A549 (cell line): ENCODE data around the gene MED27. TPM values are rescaled to one million over a fixed set of nuclear protein-coding genes. Genes with fewer than 3 reads are reported as not detected.

Source experiments
- ATAC-seq, 2 experiments: fragments of 200-7000 bp in 1 of 2; fragments of >200 bp in 1 of 2; cut with Nextera tagmentation in 1 of 2; cut with Tn5 transposase in 1 of 2; 3 replicates each; pipeline versions ENCODE4 v1.8.0 to v1.9.1; 2018 to 2020; ENCODE audit warnings: mild to moderate bottlenecking in 1 of 2, moderate library complexity in 1 of 2
- CTCF ChIA-PET: fragments of 300-600 bp; sonication (Branson Sonifier 250); formaldehyde crosslinking; extraction: SDS; loops from one replicate; lab custom pipeline; 2021; ENCODE audit warnings: antibody characterized with exemption, inconsistent platforms; lab: Yijun Ruan, JAX
- POLR2A ChIA-PET: fragments of 350-600 bp; formaldehyde crosslinking; extraction: SDS; loops from one replicate; lab custom pipeline; 2021; ENCODE audit warnings: antibody characterized with exemption, inconsistent platforms; lab: Yijun Ruan, JAX
- DNase-seq, 2 experiments: peaks; one replicate each; pipeline versions ENCODE4 v3.0.0 to v3.0.0-alpha.2; 2011 to 2016; ENCODE audit warnings: low read depth in 1 of 2, low spot score in 1 of 2
- FAIRE-seq: peaks from 2 replicates; lab custom pipeline; 2011; peaks lifted over from hg19 to GRCh38; lab: Jason Lieb, UNC
- H3K27ac ChIP-seq, 2 experiments: fragments of >200 bp; sonication (Bioruptor Twin); formaldehyde crosslinking; 3 replicates each; pipeline ENCODE4 v1.5.1; 2016 to 2017
- H3K4me1 ChIP-seq: fragments of >200 bp; sonication (Bioruptor Twin); formaldehyde crosslinking; 3 replicates; pipeline ENCODE4 v1.6.1; 2016
- H3K4me2 ChIP-seq: fragments of >200 bp; sonication (Bioruptor Twin); formaldehyde crosslinking; 3 replicates; pipeline ENCODE4 v1.6.1; 2016
- H3K4me3 ChIP-seq: fragments of >200 bp; sonication (Bioruptor Twin); formaldehyde crosslinking; 3 replicates; pipeline ENCODE4 v1.5.1; 2016
- H3K9me3 ChIP-seq: fragments of >200 bp; sonication (Bioruptor Twin); formaldehyde crosslinking; 3 replicates; pipeline ENCODE4 v1.6.1; 2016
- BHLHE40 ChIP-seq: IDR thresholded peaks from 2 replicates; pipeline ENCODE4 v1.6.1; 2012; ENCODE audit warnings: low read depth, low read length, inconsistent platforms
- CTCF ChIP-seq: fragments of >200 bp; sonication (Bioruptor Twin); formaldehyde crosslinking; IDR thresholded peaks from 3 replicates; pipeline ENCODE4 v1.5.1; 2016
- EHF ChIP-seq: fragments of 250-450 bp; sonication (Bioruptor Pico); IDR thresholded peaks from 2 replicates; pipeline ENCODE4 v1.5.0; 2020; ENCODE audit warnings: mild to moderate bottlenecking
- HDAC2 ChIP-seq: fragments of 200-600 bp; sonication (generic); IDR thresholded peaks from 2 replicates; pipeline ENCODE4 v1.6.1; 2016
- HOXB5 ChIP-seq: fragments of 250-450 bp; sonication (Bioruptor Pico); IDR thresholded peaks from 2 replicates; pipeline ENCODE4 v1.5.0; 2020; ENCODE audit warnings: mild to moderate bottlenecking, moderate library complexity
- MAFK ChIP-seq: fragments of 450-650 bp; IDR thresholded peaks from 2 replicates; pipeline ENCODE4 v1.6.1; 2014; ENCODE audit not compliant: partially characterized antibody
- PHF8 ChIP-seq: fragments of 200-600 bp; sonication (generic); IDR thresholded peaks from 2 replicates; pipeline ENCODE4 v1.6.1; 2016; ENCODE audit warnings: low read depth, mild to moderate bottlenecking, antibody characterized with exemption, moderate library complexity, borderline replicate concordance
- REST ChIP-seq: fragments of 200-600 bp; sonication (generic); IDR thresholded peaks from 2 replicates; pipeline ENCODE4 v1.6.1; 2016; ENCODE audit warnings: antibody characterized with exemption, mild to moderate bottlenecking, moderate library complexity
- RFX5 ChIP-seq: fragments of 450-650 bp; IDR thresholded peaks from 2 replicates; pipeline ENCODE4 v1.7.1; 2014; ENCODE audit warnings: antibody characterized with exemption, mild to moderate bottlenecking, moderate library complexity
- SMC3 ChIP-seq: fragments of >200 bp; sonication (Bioruptor Twin); formaldehyde crosslinking; IDR thresholded peaks from 3 replicates; pipeline ENCODE4 v1.6.1; 2018; ENCODE audit warnings: inconsistent platforms
- SREBF2 ChIP-seq: fragments of 450-650 bp; IDR thresholded peaks from 2 replicates; pipeline ENCODE4 v1.6.1; 2014; ENCODE audit warnings: mild to moderate bottlenecking, moderate library complexity
- TFCP2L1 ChIP-seq: fragments of 250-450 bp; sonication (Bioruptor Pico); IDR thresholded peaks from 2 replicates; pipeline ENCODE4 v1.5.0; 2021; ENCODE audit warnings: mild to moderate bottlenecking
- ZFP36 ChIP-seq: fragments of 450-650 bp; IDR thresholded peaks from 2 replicates; pipeline ENCODE4 v1.6.1; 2014; ENCODE audit warnings: borderline replicate concordance; ENCODE audit not compliant: partially characterized antibody
- ZNF302 ChIP-seq: fragments of 250-450 bp; sonication (Bioruptor Pico); IDR thresholded peaks from 2 replicates; pipeline ENCODE4 v1.9.0; 2021; ENCODE audit warnings: inconsistent platforms, mild to moderate bottlenecking, moderate library complexity
- WGBS: methylation state at CpG from one replicate; pipeline ENCODE4 v1.1.6; 2017; ENCODE audit errors: missing lambda C conversion rate; 5-methylcytosine and 5-hydroxymethylcytosine counted together
- polyA plus RNA-seq, 4 experiments: library from polyadenylated mRNA; depleted of rRNA in 3 of 4; stranded (reverse); fragments of >200 nt; fragmentation: RNase III in 1 of 4; extraction: RNeasy Plus Mini Kit Qiagen cat#74134 plus additional on column Dnase treatment in 1 of 4; gene quantifications; 2 replicates in 3 of 4; 3 replicates in 1 of 4; pipeline ENCODE4 v1.2.3, GENCODE V29; 2011 to 2017
- TF ChIP-seq, protein P1 (sequence below): fragments of 250-450 bp; sonication (Bioruptor Pico); IDR thresholded peaks from 2 replicates; pipeline ENCODE4 v1.5.0; 2021; ENCODE audit warnings: mild to moderate bottlenecking, moderate library complexity, borderline replicate concordance
- TF ChIP-seq, protein P2 (sequence below): IDR thresholded peaks from 2 replicates; pipeline ENCODE4 v1.6.1; 2012
- TF ChIP-seq, protein P3 (sequence below): fragments of >200 bp; sonication (Bioruptor Twin); formaldehyde crosslinking; IDR thresholded peaks from 2 replicates; pipeline ENCODE4 v1.6.1; 2016

The MED27 gene
- polyA plus RNA-seq, 2 of the 4 experiments (the other 2 are of a cell fraction): 24.2 to 37.8 TPM

GRCh38 chr9:131888923-131889322 is 190.7 kb downstream of the MED27 start:
- H3K4me1 ChIP-seq: peaks cover 3% of the 10 kb centered on the region; the same call in 1 of the 3 replicates
- no peak for FAIRE-seq
- no peak overlapping the region for H3K4me3 ChIP-seq
- POLR2A ChIA-PET: no interaction called here
- H3K4me2 ChIP-seq: no peak overlapping the region
- 60% methylated on average over 2 of the region's 2 CpGs for WGBS
- CTCF ChIA-PET: interaction anchor here (0.6 to 1.6 kb wide), 2 partner anchors 213 to 349 kb away, joined by 3 read pairs; no protein-coding TSS in a partner anchor
- DNase-seq: no peak
- H3K9me3 ChIP-seq: no peaks in the 10 kb centered on the region
- no peak overlapping the region for H3K27ac ChIP-seq
- TF ChIP-seq BHLHE40 (no peak), MAFK (peak; percentile 5)
- ATAC-seq: no peak

DNA sequence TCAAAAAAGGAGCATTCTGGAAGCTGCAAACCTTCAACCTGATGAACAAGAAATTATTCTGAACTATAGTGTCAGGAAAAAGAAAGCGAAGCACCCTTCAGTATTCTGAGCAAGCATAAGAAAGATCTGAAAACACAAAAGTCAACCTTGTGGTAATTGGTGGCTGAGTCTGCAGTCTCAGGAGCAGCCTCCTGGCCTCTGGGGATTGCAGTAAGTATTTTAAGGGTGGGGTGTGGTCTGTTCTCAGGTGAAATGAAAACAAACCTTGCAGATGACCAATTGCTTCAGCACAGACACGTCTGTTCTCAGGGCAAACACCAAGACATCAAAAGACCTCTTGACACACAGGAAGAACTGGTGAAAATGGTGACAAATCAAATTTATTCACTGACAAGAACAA is 192.0 kb downstream of the MED27 start:
- Histone ChIP-seq H3K4me3 (no peak overlapping the region), H3K4me1 (peaks cover 3% of the 10 kb centered on the region; the same call in 1 of the 3 replicates), H3K4me2 (no peak overlapping the region), H3K9me3 (no peaks in the 10 kb centered on the region), H3K27ac (no peak overlapping the region)
- TF ChIP-seq REST (no peak), ZNF302 (CRISPR knock-in tag) (no peak), SMC3 (no peak), ZFP36 (no peak), MAFK (no peak), TFCP2L1 (CRISPR knock-in tag) (no peak), PHF8 (no peak), SREBF2 (no peak), BHLHE40 (no peak), CTCF (no peak), HDAC2 (no peak), EHF (CRISPR knock-in tag) (no peak), RFX5 (no peak), HOXB5 (CRISPR knock-in tag) (no peak)
- TF ChIP-seq, protein P1, sequence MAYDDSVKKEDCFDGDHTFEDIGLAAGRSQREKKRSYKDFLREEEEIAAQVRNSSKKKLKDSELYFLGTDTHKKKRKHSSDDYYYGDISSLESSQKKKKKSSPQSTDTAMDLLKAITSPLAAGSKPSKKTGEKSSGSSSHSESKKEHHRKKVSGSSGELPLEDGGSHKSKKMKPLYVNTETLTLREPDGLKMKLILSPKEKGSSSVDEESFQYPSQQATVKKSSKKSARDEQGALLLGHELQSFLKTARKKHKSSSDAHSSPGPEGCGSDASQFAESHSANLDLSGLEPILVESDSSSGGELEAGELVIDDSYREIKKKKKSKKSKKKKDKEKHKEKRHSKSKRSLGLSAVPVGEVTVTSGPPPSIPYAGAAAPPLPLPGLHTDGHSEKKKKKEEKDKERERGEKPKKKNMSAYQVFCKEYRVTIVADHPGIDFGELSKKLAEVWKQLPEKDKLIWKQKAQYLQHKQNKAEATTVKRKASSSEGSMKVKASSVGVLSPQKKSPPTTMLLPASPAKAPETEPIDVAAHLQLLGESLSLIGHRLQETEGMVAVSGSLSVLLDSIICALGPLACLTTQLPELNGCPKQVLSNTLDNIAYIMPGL (CRISPR knock-in tag): no peak
- TF ChIP-seq, protein P2, sequence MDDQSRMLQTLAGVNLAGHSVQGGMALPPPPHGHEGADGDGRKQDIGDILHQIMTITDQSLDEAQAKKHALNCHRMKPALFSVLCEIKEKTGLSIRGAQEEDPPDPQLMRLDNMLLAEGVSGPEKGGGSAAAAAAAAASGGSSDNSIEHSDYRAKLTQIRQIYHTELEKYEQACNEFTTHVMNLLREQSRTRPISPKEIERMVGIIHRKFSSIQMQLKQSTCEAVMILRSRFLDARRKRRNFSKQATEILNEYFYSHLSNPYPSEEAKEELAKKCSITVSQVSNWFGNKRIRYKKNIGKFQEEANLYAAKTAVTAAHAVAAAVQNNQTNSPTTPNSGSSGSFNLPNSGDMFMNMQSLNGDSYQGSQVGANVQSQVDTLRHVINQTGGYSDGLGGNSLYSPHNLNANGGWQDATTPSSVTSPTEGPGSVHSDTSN: no peak
- TF ChIP-seq, protein P3, sequence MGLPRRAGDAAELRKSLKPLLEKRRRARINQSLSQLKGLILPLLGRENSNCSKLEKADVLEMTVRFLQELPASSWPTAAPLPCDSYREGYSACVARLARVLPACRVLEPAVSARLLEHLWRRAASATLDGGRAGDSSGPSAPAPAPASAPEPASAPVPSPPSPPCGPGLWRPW: no peak
- no peak for DNase-seq
- ATAC-seq: no peak
- WGBS: 89% methylated on average over 2 of the region's 2 CpGs
- CTCF ChIA-PET: interaction anchor here (1.6 kb wide), 1 partner anchor 350 kb away, joined by 3 read pairs; no protein-coding TSS in a partner anchor
- no peak for FAIRE-seq
- POLR2A ChIA-PET: no interaction called here
